Smooth muscle cell (in vitro differentiated cells): ENCODE measurements around the gene SUMF2. TPM values are rescaled to one million over a fixed set of nuclear protein-coding genes. Genes with fewer than 3 reads are reported as not detected.
A peak's percentile ranks its signal among the peaks of the same experiment; 100 is the strongest.
"Not testable (repeated sequence)": the region's sequence is repeated elsewhere in the genome, so short reads cannot be mapped to it uniquely, and the experiment has no call there.

ENCODE experiments used
- DNase-seq: peaks from one replicate; lab custom pipeline; 2025; ENCODE audit not compliant: unreplicated experiment; lab: John Stamatoyannopoulos, UW
- H2AFZ ChIP-seq: fragments of 200-600 bp; sonication (generic); 2 replicates; pipeline ENCODE4 v1.6.0; 2016; ENCODE audit warnings: antibody characterized with exemption, low read depth, mild to moderate bottlenecking
- H3F3A ChIP-seq: fragments of 200-600 bp; sonication (generic); 2 replicates; pipeline ENCODE4 v1.6.0; 2017; ENCODE audit warnings: antibody characterized with exemption, low read depth
- H3K27ac ChIP-seq: fragments of 200-600 bp; sonication (generic); 2 replicates; pipeline ENCODE4 v1.5.1; 2016; ENCODE audit warnings: low read depth, mild to moderate bottlenecking
- H3K27me3 ChIP-seq: fragments of 200-600 bp; sonication (generic); 2 replicates; pipeline ENCODE4 v1.6.1; 2016; ENCODE audit warnings: low read depth, mild to moderate bottlenecking
- H3K36me3 ChIP-seq: fragments of 200-600 bp; sonication (generic); 2 replicates; pipeline ENCODE4 v1.5.1; 2016; ENCODE audit warnings: low read depth
- H3K4me1 ChIP-seq: fragments of 200-600 bp; sonication (generic); 2 replicates; pipeline ENCODE4 v1.5.1; 2016; ENCODE audit warnings: low read depth
- H3K4me2 ChIP-seq: fragments of 200-600 bp; sonication (generic); 2 replicates; pipeline ENCODE4 v1.6.0; 2016; ENCODE audit warnings: mild to moderate bottlenecking
- H3K4me3 ChIP-seq: fragments of 200-600 bp; sonication (generic); 2 replicates; pipeline ENCODE4 v1.5.1; 2016; ENCODE audit warnings: mild to moderate bottlenecking
- H3K79me2 ChIP-seq: fragments of 200-600 bp; sonication (generic); 2 replicates; pipeline ENCODE4 v1.6.0; 2016; ENCODE audit warnings: low read depth, mild to moderate bottlenecking
- H3K9ac ChIP-seq: fragments of 200-600 bp; sonication (generic); 2 replicates; pipeline ENCODE4 v1.6.0; 2016; ENCODE audit warnings: low read depth
- H3K9me3 ChIP-seq: fragments of 200-600 bp; sonication (generic); replicated peaks from 2 replicates; pipeline ENCODE4 v1.5.1; 2016; ENCODE audit warnings: low read depth
- H4K20me1 ChIP-seq: fragments of 200-600 bp; sonication (generic); 2 replicates; pipeline ENCODE4 v1.6.0; 2016; ENCODE audit warnings: low read depth
- WGBS: methylation state at CpG from one replicate; pipeline ENCODE4 v1.1.7; 2016; ENCODE audit warnings: low lambda C conversion rate; 5-methylcytosine and 5-hydroxymethylcytosine counted together
- polyA plus RNA-seq: library from polyadenylated mRNA; unstranded; fragments of >200 nt; fragmentation: Nextera tagmentation; extraction: Ambion mirVana; gene quantifications from 2 replicates; pipeline ENCODE4 v1.2.1, GENCODE V29; 2016
- total RNA-seq: library from RNA; depleted of rRNA; stranded (reverse); fragments of >200 nt; gene quantifications from 2 replicates; pipeline ENCODE4 v1.2.3, GENCODE V29; 2014
- TF ChIP-seq, protein P1 (sequence below): fragments of 200-600 bp; sonication (generic); IDR thresholded peaks from 2 replicates; pipeline ENCODE4 v1.5.1; 2017; ENCODE audit warnings: borderline replicate concordance, mild to moderate bottlenecking, antibody characterized with exemption; ENCODE audit not compliant: insufficient read depth, poor library complexity, severe bottlenecking

The SUMF2 gene
- total and polyA plus RNA-seq, 2 experiments from 2014 or later = 62.2 to 123 TPM

DNA sequence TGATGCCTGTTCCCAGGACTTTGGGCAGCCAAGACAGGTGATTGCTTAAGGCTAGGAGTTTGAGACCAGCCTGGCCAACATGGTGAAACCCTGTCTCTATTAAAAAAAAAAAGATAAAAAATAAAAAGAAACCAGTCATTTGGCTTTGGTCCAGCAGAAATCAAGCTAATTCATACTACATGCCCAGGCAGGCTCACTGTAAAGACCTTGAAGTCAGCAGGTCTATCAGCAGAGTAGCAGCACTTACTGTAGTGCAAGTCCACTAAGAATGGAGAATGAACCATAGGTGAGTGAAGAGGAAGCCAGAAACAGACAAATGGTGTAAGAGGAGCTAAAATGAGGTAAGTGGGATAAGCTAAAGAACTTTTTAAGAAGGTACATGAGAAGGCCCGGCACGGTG, 37.5 kb upstream of the SUMF2 start:
- 87% methylated on average over 2 of the region's 2 CpGs for WGBS
- Histone ChIP-seq H4K20me1 (no peaks in the 10 kb centered on the region), H3K9ac (no peak overlapping the region), H3K4me3 (no peak overlapping the region), H3K4me2 (no peak overlapping the region), H3K27ac (no peak overlapping the region), H3K36me3 (no peaks in the 10 kb centered on the region), H3K4me1 (no peaks in the 10 kb centered on the region), H3K79me2 (peaks cover 5% of the 10 kb centered on the region), H3F3A (no peaks in the 10 kb centered on the region), H3K27me3 (no peaks in the 10 kb centered on the region), H2AFZ (no peak overlapping the region), H3K9me3 (no peaks in the 10 kb centered on the region)
- TF ChIP-seq, protein P1, sequence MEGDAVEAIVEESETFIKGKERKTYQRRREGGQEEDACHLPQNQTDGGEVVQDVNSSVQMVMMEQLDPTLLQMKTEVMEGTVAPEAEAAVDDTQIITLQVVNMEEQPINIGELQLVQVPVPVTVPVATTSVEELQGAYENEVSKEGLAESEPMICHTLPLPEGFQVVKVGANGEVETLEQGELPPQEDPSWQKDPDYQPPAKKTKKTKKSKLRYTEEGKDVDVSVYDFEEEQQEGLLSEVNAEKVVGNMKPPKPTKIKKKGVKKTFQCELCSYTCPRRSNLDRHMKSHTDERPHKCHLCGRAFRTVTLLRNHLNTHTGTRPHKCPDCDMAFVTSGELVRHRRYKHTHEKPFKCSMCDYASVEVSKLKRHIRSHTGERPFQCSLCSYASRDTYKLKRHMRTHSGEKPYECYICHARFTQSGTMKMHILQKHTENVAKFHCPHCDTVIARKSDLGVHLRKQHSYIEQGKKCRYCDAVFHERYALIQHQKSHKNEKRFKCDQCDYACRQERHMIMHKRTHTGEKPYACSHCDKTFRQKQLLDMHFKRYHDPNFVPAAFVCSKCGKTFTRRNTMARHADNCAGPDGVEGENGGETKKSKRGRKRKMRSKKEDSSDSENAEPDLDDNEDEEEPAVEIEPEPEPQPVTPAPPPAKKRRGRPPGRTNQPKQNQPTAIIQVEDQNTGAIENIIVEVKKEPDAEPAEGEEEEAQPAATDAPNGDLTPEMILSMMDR = no peak
- DNase-seq = no peak

DNA sequence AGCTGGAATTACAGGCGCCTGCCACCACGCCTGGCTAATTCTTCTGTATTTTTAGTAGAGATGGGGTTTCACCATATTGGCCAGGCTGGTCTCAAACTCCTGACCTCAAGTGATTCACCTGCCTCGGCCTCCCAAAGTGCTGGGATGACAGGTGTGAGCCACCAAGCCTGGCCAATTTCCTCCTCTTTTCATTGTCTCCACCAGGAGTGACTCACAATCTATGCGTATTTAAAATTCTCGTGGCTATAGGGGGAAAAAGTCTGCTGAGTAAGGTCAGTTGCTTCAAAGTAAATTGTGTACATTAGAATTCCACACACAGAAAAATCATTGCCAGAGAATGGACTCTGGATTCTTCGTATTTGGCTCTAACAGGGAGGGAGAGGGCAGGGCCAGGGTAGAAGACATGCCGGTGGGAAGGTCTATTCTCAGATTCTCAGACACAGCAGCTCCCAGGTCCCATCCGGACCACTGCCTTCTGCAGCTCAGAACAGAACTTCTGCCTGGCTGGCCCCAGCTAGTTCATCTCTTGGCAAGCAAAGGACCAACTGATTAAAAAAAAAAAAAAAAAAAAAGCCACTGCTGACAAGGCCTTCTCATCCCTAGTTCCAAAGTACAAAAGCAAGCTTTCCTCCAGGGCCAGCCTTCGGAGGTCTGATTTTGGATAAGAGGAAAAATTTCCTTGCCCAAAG, 35.0 kb upstream of the SUMF2 start:
- no peak overlapping the region for H3K4me3 ChIP-seq
- no peaks in the 10 kb centered on the region for H3F3A ChIP-seq
- no peaks in the 10 kb centered on the region for H3K27me3 ChIP-seq
- no peak overlapping the region for H3K9ac ChIP-seq
- DNase-seq = no peak
- H4K20me1 ChIP-seq = no peaks in the 10 kb centered on the region
- no peak overlapping the region for H3K27ac ChIP-seq
- H3K79me2 ChIP-seq = peaks cover 21% of the 10 kb centered on the region
- H3K4me2 ChIP-seq = no peak overlapping the region
- no peaks in the 10 kb centered on the region for H3K36me3 ChIP-seq
- H2AFZ ChIP-seq = no peak overlapping the region
- no peaks in the 10 kb centered on the region for H3K9me3 ChIP-seq
- peaks cover 4% of the 10 kb centered on the region for H3K4me1 ChIP-seq
- WGBS = 77% methylated on average over 9 of the region's 9 CpGs
- TF ChIP-seq, protein P1 = no peak

DNA sequence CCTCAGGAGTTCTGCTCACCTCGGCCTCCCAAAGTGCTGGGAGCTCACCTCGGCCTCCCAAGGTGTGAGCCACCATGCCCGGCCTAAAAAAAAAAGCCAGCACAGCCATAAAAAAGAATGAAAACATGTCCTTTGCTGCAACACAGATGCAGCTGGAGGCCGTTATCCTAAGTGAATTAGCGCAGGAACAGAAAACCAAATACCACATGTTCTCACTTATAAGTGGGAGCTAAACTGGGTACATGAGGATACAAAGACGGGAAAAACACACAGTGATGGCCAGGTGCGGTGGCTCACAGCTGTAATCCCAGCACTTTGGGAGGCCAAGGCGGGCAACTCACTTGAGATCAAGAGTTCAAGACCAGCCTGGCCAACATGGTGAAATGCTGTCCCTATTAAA, 33.7 kb upstream of the SUMF2 start:
- peaks cover 17% of the 10 kb centered on the region for H3K79me2 ChIP-seq
- no peak overlapping the region for H3K4me3 ChIP-seq
- no peak overlapping the region for H3K9ac ChIP-seq
- no peak overlapping the region for H3K4me2 ChIP-seq
- no peak overlapping the region for H3K27ac ChIP-seq
- TF ChIP-seq, protein P1 = no peak
- 97% methylated on average over 8 of the region's 8 CpGs for WGBS
- H3K27me3 ChIP-seq = no peaks in the 10 kb centered on the region
- DNase-seq = no peak
- H3K9me3 ChIP-seq = no peaks in the 10 kb centered on the region
- no peaks in the 10 kb centered on the region for H4K20me1 ChIP-seq
- H3F3A ChIP-seq = no peaks in the 10 kb centered on the region
- H2AFZ ChIP-seq = no peak overlapping the region
- H3K4me1 ChIP-seq = peaks cover 4% of the 10 kb centered on the region
- no peaks in the 10 kb centered on the region for H3K36me3 ChIP-seq

DNA sequence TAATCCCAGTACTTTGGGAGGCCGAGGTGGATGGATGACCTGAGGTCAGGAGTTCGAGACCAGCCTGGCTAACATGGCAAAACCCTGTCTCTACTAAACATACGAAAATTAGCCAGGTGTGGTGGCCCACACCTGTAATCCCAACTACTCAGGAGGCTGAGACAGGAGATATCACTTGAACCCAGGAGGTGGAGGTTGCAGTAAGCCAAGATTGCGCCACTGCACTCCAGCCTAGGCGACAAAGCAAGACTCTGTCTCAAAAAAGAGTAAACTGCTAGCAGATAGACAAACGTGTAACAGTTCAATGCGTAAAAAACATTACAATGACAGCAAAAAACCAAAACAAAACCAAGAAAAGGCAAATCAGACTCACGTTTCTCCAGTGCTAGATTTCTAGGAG, 32.5 kb upstream of the SUMF2 start:
- H3F3A ChIP-seq, H3K9me3 ChIP-seq, DNase-seq, H3K27ac ChIP-seq, H4K20me1 ChIP-seq, H3K4me1 ChIP-seq, H3K4me3 ChIP-seq, H3K9ac ChIP-seq, H3K27me3 ChIP-seq, H2AFZ ChIP-seq, H3K36me3 ChIP-seq, H3K4me2 ChIP-seq: not testable (repeated sequence)
- WGBS = 82% methylated on average over 8 of the region's 8 CpGs
- peaks cover 16% of the 10 kb centered on the region for H3K79me2 ChIP-seq

DNA sequence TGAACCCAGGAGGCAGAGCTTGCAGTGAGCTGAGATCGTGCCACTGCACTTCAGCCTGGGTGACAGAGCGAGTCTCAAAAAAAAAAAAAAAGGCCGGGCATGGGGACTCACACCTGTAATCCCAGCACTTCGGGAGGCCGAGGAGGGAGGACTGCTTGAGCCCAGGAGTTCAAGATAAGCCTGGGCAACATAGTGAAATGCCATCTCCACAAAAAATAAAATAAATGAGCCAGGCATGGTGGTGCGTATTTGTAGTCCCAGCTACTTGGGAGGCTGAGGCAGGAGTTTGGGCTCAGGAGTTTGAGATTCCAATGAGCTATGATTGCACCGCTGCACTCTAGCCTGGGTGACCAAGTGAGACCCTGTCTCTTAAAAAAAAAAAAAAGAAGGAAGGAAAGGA, 31.5 kb upstream of the SUMF2 start:
- Histone ChIP-seq H3K79me2 (peaks cover 16% of the 10 kb centered on the region), H3K4me2 (peak overlapping the region; percentile 87), H3K4me3 (peak overlapping the region; percentile 74)
- H3K9ac ChIP-seq, H3K36me3 ChIP-seq, H3K9me3 ChIP-seq, H3K27ac ChIP-seq, DNase-seq, H3K4me1 ChIP-seq, H2AFZ ChIP-seq, H4K20me1 ChIP-seq, H3K27me3 ChIP-seq, H3F3A ChIP-seq: not testable (repeated sequence)
- 95% methylated on average over 7 of the region's 7 CpGs for WGBS
